Panc1 (cell line): ENCODE results near the gene SPARC. TPM values are rescaled to one million over a fixed set of nuclear protein-coding genes. Genes with fewer than 3 reads are reported as not detected.

Source experiments
- ATAC-seq: fragments of 200-7000 bp; cut with Tn5 transposase; 2 replicates; pipeline ENCODE4 v1.9.1; 2020; ENCODE audit warnings: mild to moderate bottlenecking, moderate library complexity
- BruUV-seq: library from RNA; stranded (reverse); fragments of 400-500 nt; replicated peaks from 2 replicates; lab custom pipeline; 2021; lab: Mats Ljungman, UMichigan
- CTCF ChIA-PET: fragments of 300-600 bp; sonication (Branson Sonifier 250); formaldehyde crosslinking; loops from one replicate; lab custom pipeline; 2022; ENCODE audit warnings: antibody characterized with exemption; lab: Charles Lee
- POLR2A ChIA-PET: fragments of 300-600 bp; sonication (Branson Sonifier 250); formaldehyde crosslinking; loops from one replicate; lab custom pipeline; 2022; ENCODE audit warnings: antibody characterized with exemption; lab: Charles Lee
- DNase-seq: peaks from one replicate; pipeline ENCODE4 v3.0.0-alpha.2; 2010; ENCODE audit warnings: low read depth, low spot score
- H3K27ac ChIP-seq: 2 replicates; pipeline ENCODE4 v1.5.1; 2011; ENCODE audit warnings: mild to moderate bottlenecking, low read length, inconsistent platforms
- H3K27me3 ChIP-seq: fragments of 200-500 bp; sonication (Bioruptor generic); 2 replicates; pipeline ENCODE4 v1.6.0; 2014; ENCODE audit warnings: low read length, inconsistent platforms; ENCODE audit not compliant: control insufficient read depth, insufficient read depth
- H3K36me3 ChIP-seq: fragments of 200-500 bp; sonication (Bioruptor generic); 2 replicates; pipeline ENCODE4 v1.5.1; 2014; ENCODE audit warnings: inconsistent platforms, mild to moderate bottlenecking, low read length, moderate library complexity; ENCODE audit not compliant: control insufficient read depth, insufficient read depth
- H3K4me1 ChIP-seq: 2 replicates; pipeline ENCODE4 v1.5.1; 2011; ENCODE audit warnings: inconsistent platforms, mild to moderate bottlenecking, low read length, moderate library complexity; ENCODE audit not compliant: control insufficient read depth, insufficient read depth
- H3K4me3 ChIP-seq, 2 experiments: 2 replicates each; pipeline ENCODE4 v1.5.1; 2011 to 2012; ENCODE audit warnings: low read depth in 2 of 2, low read length in 2 of 2, mild to moderate bottlenecking in 2 of 2, inconsistent platforms in 1 of 2, moderate library complexity in 1 of 2
- H3K9me3 ChIP-seq: fragments of 200-500 bp; sonication (Bioruptor generic); 2 replicates; pipeline ENCODE4 v1.5.1; 2014; ENCODE audit warnings: low read depth, mild to moderate bottlenecking, inconsistent platforms, low read length, moderate library complexity; ENCODE audit not compliant: control insufficient read depth, insufficient read depth
- POLR2AphosphoS5 ChIP-seq: IDR thresholded peaks from 2 replicates; pipeline ENCODE4 v1.6.1; 2012; ENCODE audit warnings: mild to moderate bottlenecking, low read depth, low read length, moderate library complexity
- SIN3A ChIP-seq: IDR thresholded peaks from 2 replicates; pipeline ENCODE4 v1.6.1; 2012; ENCODE audit warnings: low read depth, mild to moderate bottlenecking, low read length, moderate library complexity, borderline replicate concordance; ENCODE audit not compliant: insufficient read depth
- TCF7L2 ChIP-seq: IDR thresholded peaks from 2 replicates; pipeline ENCODE4 v1.6.1; 2011; ENCODE audit warnings: mild to moderate bottlenecking, low read depth, low read length, inconsistent platforms
- in situ Hi-C: cut with HindIII; loops from 2 replicates; pipeline ENCODE4 v1.10.0; 2016; ENCODE audit warnings: low sequenced_read_pairs, low pct_unique_long_range_greater_than_20kb
- intact Hi-C: fragments of 100-400 bp; cut with micrococcal nuclease; formaldehyde crosslinking; loops from one replicate; pipeline ENCODE4 v1.10.0; 2022; ENCODE audit not compliant: unreplicated experiment
- total RNA-seq: library from RNA; stranded (reverse); gene quantifications from one replicate; pipeline ENCODE4 v1.2.1, GENCODE V29; 2021; ENCODE audit not compliant: unreplicated experiment
- TF ChIP-seq, protein P1 (sequence below): fragments of 450-650 bp; IDR thresholded peaks from 2 replicates; pipeline ENCODE4 v1.5.1; 2017; ENCODE audit warnings: mild to moderate bottlenecking
- TF ChIP-seq, protein P2 (sequence below), 2 experiments: IDR thresholded peaks; 2 replicates each; pipeline ENCODE4 v1.6.1; 2011 to 2012; ENCODE audit warnings: low read depth in 2 of 2, control low read depth in 1 of 2, low read length in 1 of 2, mild to moderate bottlenecking in 1 of 2, moderate library complexity in 1 of 2; ENCODE audit not compliant: insufficient read depth in 1 of 2

SPARC gene
- total RNA-seq, 1 experiment from 2014 or later: 228 TPM

DNA sequence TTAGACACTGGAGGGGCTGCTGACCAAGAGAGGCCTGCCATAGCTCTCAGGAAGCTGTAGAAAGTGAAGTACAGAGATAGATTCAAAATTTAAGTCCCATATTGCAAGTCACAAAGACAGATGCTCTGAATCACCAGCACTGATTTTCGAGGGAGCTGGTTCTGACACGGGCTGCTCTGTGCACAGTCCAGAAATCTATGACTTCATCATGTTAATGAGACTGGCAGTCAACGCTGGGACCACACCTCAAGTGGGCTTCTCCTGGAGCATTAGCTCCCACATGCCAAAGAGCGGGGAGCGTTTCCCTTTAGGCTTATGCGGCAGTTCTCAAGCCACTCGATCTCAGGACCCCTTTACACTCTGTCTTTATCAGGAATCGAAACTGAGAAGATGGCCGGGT, 61.4 kb downstream of the SPARC start:
- Histone ChIP-seq H3K27me3 (no peaks in the 10 kb centered on the region), H3K36me3 (no peaks in the 10 kb centered on the region), H3K4me1 (no peaks in the 10 kb centered on the region), H3K9me3 (no peaks in the 10 kb centered on the region), H3K27ac (no peak overlapping the region), H3K4me3 (no peak overlapping the region)
- ChIA-PET CTCF (no interaction called here), POLR2A (interaction anchor here (0.7 kb wide), 1 partner anchor 72 kb away, joined by 3 read pairs; no protein-coding TSS in a partner anchor)
- ATAC-seq (no peak), DNase-seq (no peak)
- in situ Hi-C loops: no loop called here
- intact Hi-C loops: no loop called here
- TF ChIP-seq, protein P1, sequence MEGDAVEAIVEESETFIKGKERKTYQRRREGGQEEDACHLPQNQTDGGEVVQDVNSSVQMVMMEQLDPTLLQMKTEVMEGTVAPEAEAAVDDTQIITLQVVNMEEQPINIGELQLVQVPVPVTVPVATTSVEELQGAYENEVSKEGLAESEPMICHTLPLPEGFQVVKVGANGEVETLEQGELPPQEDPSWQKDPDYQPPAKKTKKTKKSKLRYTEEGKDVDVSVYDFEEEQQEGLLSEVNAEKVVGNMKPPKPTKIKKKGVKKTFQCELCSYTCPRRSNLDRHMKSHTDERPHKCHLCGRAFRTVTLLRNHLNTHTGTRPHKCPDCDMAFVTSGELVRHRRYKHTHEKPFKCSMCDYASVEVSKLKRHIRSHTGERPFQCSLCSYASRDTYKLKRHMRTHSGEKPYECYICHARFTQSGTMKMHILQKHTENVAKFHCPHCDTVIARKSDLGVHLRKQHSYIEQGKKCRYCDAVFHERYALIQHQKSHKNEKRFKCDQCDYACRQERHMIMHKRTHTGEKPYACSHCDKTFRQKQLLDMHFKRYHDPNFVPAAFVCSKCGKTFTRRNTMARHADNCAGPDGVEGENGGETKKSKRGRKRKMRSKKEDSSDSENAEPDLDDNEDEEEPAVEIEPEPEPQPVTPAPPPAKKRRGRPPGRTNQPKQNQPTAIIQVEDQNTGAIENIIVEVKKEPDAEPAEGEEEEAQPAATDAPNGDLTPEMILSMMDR: no peak
- TF ChIP-seq, protein P2, sequence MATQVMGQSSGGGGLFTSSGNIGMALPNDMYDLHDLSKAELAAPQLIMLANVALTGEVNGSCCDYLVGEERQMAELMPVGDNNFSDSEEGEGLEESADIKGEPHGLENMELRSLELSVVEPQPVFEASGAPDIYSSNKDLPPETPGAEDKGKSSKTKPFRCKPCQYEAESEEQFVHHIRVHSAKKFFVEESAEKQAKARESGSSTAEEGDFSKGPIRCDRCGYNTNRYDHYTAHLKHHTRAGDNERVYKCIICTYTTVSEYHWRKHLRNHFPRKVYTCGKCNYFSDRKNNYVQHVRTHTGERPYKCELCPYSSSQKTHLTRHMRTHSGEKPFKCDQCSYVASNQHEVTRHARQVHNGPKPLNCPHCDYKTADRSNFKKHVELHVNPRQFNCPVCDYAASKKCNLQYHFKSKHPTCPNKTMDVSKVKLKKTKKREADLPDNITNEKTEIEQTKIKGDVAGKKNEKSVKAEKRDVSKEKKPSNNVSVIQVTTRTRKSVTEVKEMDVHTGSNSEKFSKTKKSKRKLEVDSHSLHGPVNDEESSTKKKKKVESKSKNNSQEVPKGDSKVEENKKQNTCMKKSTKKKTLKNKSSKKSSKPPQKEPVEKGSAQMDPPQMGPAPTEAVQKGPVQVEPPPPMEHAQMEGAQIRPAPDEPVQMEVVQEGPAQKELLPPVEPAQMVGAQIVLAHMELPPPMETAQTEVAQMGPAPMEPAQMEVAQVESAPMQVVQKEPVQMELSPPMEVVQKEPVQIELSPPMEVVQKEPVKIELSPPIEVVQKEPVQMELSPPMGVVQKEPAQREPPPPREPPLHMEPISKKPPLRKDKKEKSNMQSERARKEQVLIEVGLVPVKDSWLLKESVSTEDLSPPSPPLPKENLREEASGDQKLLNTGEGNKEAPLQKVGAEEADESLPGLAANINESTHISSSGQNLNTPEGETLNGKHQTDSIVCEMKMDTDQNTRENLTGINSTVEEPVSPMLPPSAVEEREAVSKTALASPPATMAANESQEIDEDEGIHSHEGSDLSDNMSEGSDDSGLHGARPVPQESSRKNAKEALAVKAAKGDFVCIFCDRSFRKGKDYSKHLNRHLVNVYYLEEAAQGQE (IDR thresholded peaks at IDR 0.05; ENCODE audit: insufficient read depth in 1 of 2, low read depth in 2 of 2, low read length in 1 of 2): no peak
- no peak for TF ChIP-seq SIN3A
- no peak for TF ChIP-seq TCF7L2
- no peak for TF ChIP-seq POLR2AphosphoS5
- BruUV-seq: no TSS peak

DNA sequence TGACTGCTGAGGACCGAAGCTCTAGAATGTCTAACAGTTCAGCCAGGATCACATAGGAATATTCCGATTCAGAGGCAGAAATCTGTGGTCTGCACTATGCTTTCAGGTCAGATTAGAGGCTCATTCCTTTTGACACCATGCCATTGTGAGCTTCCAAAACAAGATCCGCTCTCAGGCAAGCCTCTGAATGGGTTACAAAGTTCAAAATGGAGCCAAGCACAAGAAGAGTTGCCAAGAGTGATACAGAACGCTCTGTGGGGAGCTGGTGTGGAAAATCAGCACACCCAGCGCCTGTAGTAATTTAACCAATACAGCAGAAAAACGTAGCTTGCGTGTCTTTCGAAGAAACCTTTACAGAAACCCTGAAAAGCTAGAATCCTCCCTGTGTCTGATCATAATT, 62.2 kb downstream of the SPARC start:
- ChIA-PET POLR2A (interaction anchor here (0.7 kb wide), 1 partner anchor 71 kb away, joined by 3 read pairs; no protein-coding TSS in a partner anchor), CTCF (no interaction called here)
- ATAC-seq (no peak), DNase-seq (no peak)
- TF ChIP-seq POLR2AphosphoS5 (no peak), SIN3A (no peak), TCF7L2 (no peak)
- TF ChIP-seq, protein P1: no peak
- TF ChIP-seq, protein P2 (IDR thresholded peaks at IDR 0.05; ENCODE audit: insufficient read depth in 1 of 2, low read depth in 2 of 2, low read length in 1 of 2): no peak
- Histone ChIP-seq H3K4me3 (no peak overlapping the region), H3K27ac (no peak overlapping the region), H3K27me3 (no peaks in the 10 kb centered on the region), H3K4me1 (no peaks in the 10 kb centered on the region), H3K36me3 (no peaks in the 10 kb centered on the region), H3K9me3 (no peaks in the 10 kb centered on the region)
- BruUV-seq: no TSS peak
- intact Hi-C loops (no loop called here), in situ Hi-C loops (no loop called here)
